Spleen (tissue), 11 donors: ENCODE data around the gene OR52B4. TPM values are rescaled to one million over a fixed set of nuclear protein-coding genes. Genes with fewer than 3 reads are reported as not detected.

ENCODE experiments used
- DNase-seq: peaks from one replicate; pipeline ENCODE4 v3.0.0-alpha.2; 2020
- H3K27ac ChIP-seq, 8 donors: fragments of 200-600 bp; sonication (generic) in 7 of 8; 1 replicate in 4 of 8; 2 replicates in 4 of 8; pipeline versions ENCODE4 v1.5.0 to v1.8.0; 2016 to 2021; ENCODE audit warnings: inconsistent platforms in 4 of 8, mild to moderate bottlenecking in 4 of 8, moderate library complexity in 1 of 8
- H3K27me3 ChIP-seq, 7 donors: fragments of 200-600 bp; sonication (generic) in 6 of 7; replicated peaks in 1 of 7; 1 replicate in 4 of 7; 2 replicates in 3 of 7; pipeline versions ENCODE4 v1.5.0 to v1.8.0; 2016 to 2021; ENCODE audit warnings: inconsistent platforms in 3 of 7, mild to moderate bottlenecking in 1 of 7
- H3K36me3 ChIP-seq, 6 donors: fragments of 200-600 bp; sonication (generic) in 5 of 6; 1 replicate in 4 of 6; 2 replicates in 2 of 6; pipeline versions ENCODE4 v1.5.0 to v1.8.0; 2016 to 2021; ENCODE audit warnings: inconsistent platforms in 2 of 6
- H3K4me1 ChIP-seq, 6 donors: fragments of 200-600 bp; sonication (generic) in 5 of 6; 1 replicate in 3 of 6; 2 replicates in 3 of 6; pipeline versions ENCODE4 v1.5.0 to v1.8.0; 2016 to 2021; ENCODE audit warnings: inconsistent platforms in 3 of 6
- H3K4me3 ChIP-seq, 8 donors: fragments of 200-600 bp; sonication (generic) in 7 of 8; 1 replicate in 4 of 8; 2 replicates in 4 of 8; pipeline versions ENCODE4 v1.5.0 to v1.8.0; 2016 to 2021; ENCODE audit warnings: inconsistent platforms in 4 of 8, mild to moderate bottlenecking in 4 of 8, moderate library complexity in 2 of 8
- H3K9me3 ChIP-seq, 8 donors: fragments of 200-600 bp; sonication (generic) in 7 of 8; 1 replicate in 4 of 8; 2 replicates in 4 of 8; pipeline versions ENCODE4 v1.5.0 to v1.8.0; 2016 to 2021; ENCODE audit warnings: inconsistent platforms in 4 of 8
- POLR2A ChIP-seq, 3 donors: fragments of 450-650 bp; IDR thresholded peaks; one replicate each; pipeline ENCODE4 v1.5.1; 2017; ENCODE audit warnings: antibody characterized with exemption in 3 of 3, mild to moderate bottlenecking in 1 of 3
- POLR2AphosphoS5 ChIP-seq, 3 donors: sonication (generic); formaldehyde crosslinking; IDR thresholded peaks; one replicate each; pipeline ENCODE4 v1.5.1; 2017; ENCODE audit warnings: antibody characterized with exemption in 3 of 3
- WGBS, 5 donors: extraction: QIAGEN DNeasy Blood & Tissue Kit in 3 of 5; methylation state at CpG; one replicate each; pipeline versions ENCODE4 v1.1.5 to v1.1.7; 2013 to 2018; 5-methylcytosine and 5-hydroxymethylcytosine counted together
- intact Hi-C: fragments of 100-400 bp; cut with DNase I; formaldehyde crosslinking; loops from one replicate; pipeline ENCODE4 v1.15.0; 2023; ENCODE audit warnings: low total_unique reads
- polyA plus RNA-seq, 3 donors: library from polyadenylated mRNA; stranded (reverse); fragments of 200-250 nt; gene quantifications; one replicate each; pipeline ENCODE4 v1.2.1, GENCODE V29; 2013
- total RNA-seq, 7 donors: library from RNA; depleted of rRNA in 3 of 7; stranded (reverse); fragments of >200 nt in 3 of 7; fragmentation: NEBNext Ultra II Directional in 4 of 7; extraction: Animal tissue kit (Norgen Biotek cat#: 25700) in 4 of 7; gene quantifications; one replicate each; pipeline versions ENCODE4 v1.1.0 to v1.2.1, GENCODE V29; 2016 to 2021
- TF ChIP-seq, protein P1 (sequence below), 11 experiments: fragments of 200-600 bp in 7 of 11; fragments of 450-650 bp in 4 of 11; sonication (generic) in 4 of 11; IDR thresholded peaks in 8 of 11; conservative IDR thresholded peaks in 3 of 11; 1 replicate in 7 of 11; 2 replicates in 4 of 11; pipeline versions ENCODE4 v1.4.0 to v1.8.0; 2016 to 2021; ENCODE audit warnings: antibody characterized with exemption in 11 of 11, inconsistent platforms in 4 of 11, mild to moderate bottlenecking in 1 of 11
- donor health status: healthy with polysubstance abuse.
- donor health status: DM: no; HTN: no; CAD: no; lungs with moderate emphysema.
- donor health status: DM: no; HTN: no; CAD: no.
- donor health status: Bipolar disorder and iron deficiency.
- donor health status: healthy.
- donor health status: DM: no; HTN: no; CAD: no.
- donor health status: DM: yes; HTN: yes; CAD: no.

OR52B4 gene
- total and polyA plus RNA-seq, 10 donors = not detected

DNA sequence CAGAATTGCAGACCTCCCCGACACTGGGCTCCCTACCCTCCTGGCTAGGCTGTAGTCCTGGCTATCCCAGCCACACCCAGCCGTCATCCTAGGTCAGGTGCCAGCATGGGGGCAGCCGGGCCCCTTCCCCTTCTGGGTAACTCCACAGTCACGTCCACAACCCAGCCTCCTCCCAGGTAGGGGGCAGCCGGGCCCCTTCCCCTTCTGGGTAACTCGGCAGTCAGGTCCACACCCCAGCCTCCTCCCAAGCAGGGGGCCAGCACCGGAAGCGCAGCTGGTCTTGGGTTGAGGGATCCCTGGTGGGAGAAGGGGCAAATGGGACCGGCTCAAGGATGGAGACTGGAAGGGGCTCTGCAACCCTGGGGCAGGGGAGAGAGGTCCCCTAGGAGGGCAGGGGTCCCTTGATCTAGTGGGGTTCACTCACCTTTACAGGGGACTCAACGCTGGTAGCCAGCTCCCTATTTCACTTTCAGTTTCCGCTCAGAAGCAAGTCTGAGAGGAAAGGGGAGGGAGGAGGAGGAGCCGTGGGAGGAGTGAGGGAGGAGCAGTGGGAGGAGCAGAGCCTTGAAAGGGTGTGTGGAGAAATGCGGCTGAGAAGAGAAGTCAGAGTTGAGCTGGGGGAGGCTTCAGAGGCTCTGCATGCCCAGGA lies 25.1 kb upstream of the OR52B4 start, which contains the start of gene TRIM21:
Gene TRIM21, minus strand, starts transcription at position 494 of the 649 bp plus-strand sequence. CDS start 3,293 bp downstream, outside the sequence.
- Histone ChIP-seq H3K9me3 (peaks cover 0 to 1% (median 0%) of the 10 kb centered on the region in 8 donors), H3K27ac (peak within 1 kb of the TSS; percentile 77 to 95 (median 92)), H3K4me3 (peak within 1 kb of the TSS; percentile 61 to 86 (median 78)), H3K36me3 (peaks cover 3 to 31% (median 21%) of the 10 kb centered on the region in 6 donors), H3K4me1 (peaks cover 7 to 37% (median 23%) of the 10 kb centered on the region in 6 donors), H3K27me3 (peaks cover 0 to 4% (median 0%) of the 10 kb centered on the region in 7 donors)
- DNase-seq = peak; percentile 95
- intact Hi-C loops = no loop called here
- 0 to 3% (median 1%) methylated on average over 8 to 13 of the region's 13 CpGs for WGBS, 5 donors
- peak; percentile 74 to 82 (median 75) for TF ChIP-seq POLR2AphosphoS5 (IDR thresholded peaks at IDR 0.05)
- no peak for TF ChIP-seq POLR2A (IDR thresholded peaks at IDR 0.05)
- TF ChIP-seq, protein P1, sequence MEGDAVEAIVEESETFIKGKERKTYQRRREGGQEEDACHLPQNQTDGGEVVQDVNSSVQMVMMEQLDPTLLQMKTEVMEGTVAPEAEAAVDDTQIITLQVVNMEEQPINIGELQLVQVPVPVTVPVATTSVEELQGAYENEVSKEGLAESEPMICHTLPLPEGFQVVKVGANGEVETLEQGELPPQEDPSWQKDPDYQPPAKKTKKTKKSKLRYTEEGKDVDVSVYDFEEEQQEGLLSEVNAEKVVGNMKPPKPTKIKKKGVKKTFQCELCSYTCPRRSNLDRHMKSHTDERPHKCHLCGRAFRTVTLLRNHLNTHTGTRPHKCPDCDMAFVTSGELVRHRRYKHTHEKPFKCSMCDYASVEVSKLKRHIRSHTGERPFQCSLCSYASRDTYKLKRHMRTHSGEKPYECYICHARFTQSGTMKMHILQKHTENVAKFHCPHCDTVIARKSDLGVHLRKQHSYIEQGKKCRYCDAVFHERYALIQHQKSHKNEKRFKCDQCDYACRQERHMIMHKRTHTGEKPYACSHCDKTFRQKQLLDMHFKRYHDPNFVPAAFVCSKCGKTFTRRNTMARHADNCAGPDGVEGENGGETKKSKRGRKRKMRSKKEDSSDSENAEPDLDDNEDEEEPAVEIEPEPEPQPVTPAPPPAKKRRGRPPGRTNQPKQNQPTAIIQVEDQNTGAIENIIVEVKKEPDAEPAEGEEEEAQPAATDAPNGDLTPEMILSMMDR (IDR thresholded peaks at IDR 0.05 in 8 of 11, conservative IDR thresholded peaks at IDR 0.05 in 3 of 11) = peak in 1 of 11 experiments; percentile 11

DNA sequence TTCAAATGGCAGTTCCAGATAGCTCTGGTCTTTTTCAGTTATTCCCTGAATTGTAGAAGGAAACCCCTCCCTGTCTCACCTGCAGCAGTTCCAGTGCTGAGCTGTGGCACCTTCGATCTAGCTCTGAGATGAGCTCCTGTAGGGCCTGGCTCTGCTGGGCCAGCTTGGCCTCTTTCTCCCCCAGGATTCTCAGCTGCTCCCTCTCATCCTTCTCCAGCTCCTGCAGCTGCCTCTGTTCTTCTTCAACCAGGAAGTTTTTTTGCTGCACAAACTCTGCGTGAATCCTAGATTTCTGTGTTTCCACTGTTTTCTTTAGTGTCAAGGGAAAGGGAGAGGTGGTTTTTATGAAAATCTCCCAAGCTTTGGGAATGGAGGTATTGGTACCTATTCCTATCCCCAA lies 20.0 kb upstream of the OR52B4 start:
- no peak for DNase-seq
- H3K36me3 ChIP-seq = peaks cover 6 to 82% (median 68%) of the 10 kb centered on the region in 6 donors
- TF ChIP-seq, protein P1 (IDR thresholded peaks at IDR 0.05 in 8 of 11, conservative IDR thresholded peaks at IDR 0.05 in 3 of 11) = no peak
- TF ChIP-seq POLR2A (IDR thresholded peaks at IDR 0.05) (no peak), POLR2AphosphoS5 (IDR thresholded peaks at IDR 0.05) (no peak)
- intact Hi-C loops = no loop called here
- H3K27ac ChIP-seq = no peak overlapping the region
- H3K4me3 ChIP-seq = no peak overlapping the region
- 94 to 98% (median 97%) methylated on average over 2 of the region's 2 CpGs for WGBS, 5 donors
- no peaks in the 10 kb centered on the region for H3K27me3 ChIP-seq
- H3K4me1 ChIP-seq = peaks cover 4 to 24% (median 17%) of the 10 kb centered on the region in 6 donors
- no peaks in the 10 kb centered on the region for H3K9me3 ChIP-seq

DNA sequence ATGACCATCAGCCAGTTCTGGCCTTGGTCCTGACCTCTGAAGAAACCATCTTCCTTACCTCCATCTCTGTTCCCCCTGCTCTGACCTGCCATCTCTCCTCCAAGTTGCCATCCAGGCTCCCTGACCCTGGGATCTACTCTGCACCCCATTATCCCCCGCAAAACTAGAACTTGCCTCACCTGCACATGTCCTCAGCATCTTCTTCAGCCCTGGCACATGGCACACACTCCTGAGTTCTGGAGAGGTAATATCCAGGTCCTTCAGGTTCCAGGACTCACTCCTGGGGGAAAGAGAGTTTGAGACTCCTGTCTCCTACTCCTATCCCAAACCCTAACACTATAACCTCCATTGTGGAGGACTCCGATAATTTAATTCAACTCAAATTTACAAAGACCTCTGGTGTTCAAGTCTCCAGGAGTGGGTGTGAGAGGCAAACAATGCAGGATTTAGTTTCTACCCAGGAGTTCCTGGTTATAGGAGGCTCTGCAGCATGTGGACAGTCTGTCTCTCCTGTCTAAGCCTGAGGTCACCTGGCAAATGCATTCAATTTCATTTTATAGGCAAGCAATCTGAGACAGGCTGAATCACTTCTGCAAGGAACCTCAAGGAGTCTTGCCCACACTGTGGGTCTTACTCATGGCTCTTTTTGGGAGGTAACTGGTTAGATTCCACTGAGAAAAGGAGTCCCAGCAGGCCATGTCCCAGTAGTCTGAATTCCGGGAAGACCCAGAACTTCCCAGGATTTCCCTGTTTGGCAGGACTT lies 18.0 kb upstream of the OR52B4 start:
- 96 to 100% (median 98%) methylated on average over 3 of the region's 3 CpGs for WGBS, 5 donors

More for the DNA sequence above, 18.0 kb upstream of the OR52B4 start:
- Histone ChIP-seq H3K9me3 (no peaks in the 10 kb centered on the region), H3K36me3 (peaks cover 6 to 81% (median 68%) of the 10 kb centered on the region in 6 donors), H3K4me1 (peaks cover 0 to 3% (median under 1%) of the 10 kb centered on the region in 6 donors), H3K27me3 (no peaks in the 10 kb centered on the region), H3K4me3 (no peak overlapping the region), H3K27ac (no peak overlapping the region)
- no peak for DNase-seq
- intact Hi-C loops = no loop called here
- TF ChIP-seq POLR2AphosphoS5 (IDR thresholded peaks at IDR 0.05) (no peak), POLR2A (IDR thresholded peaks at IDR 0.05) (no peak)
- TF ChIP-seq, protein P1 (IDR thresholded peaks at IDR 0.05 in 8 of 11, conservative IDR thresholded peaks at IDR 0.05 in 3 of 11) = no peak
